NCI-H1436 treated with DMSO at 0.1 percent for 48 hours (cell line): ENCODE measurements around the gene TCF12.
"Not testable (repeated sequence)": the region's sequence is repeated elsewhere in the genome, so short reads cannot be mapped to it uniquely, and the experiment has no call there.

Source experiments
- DNase-seq: peaks from one replicate; lab custom pipeline; 2025; lab: John Stamatoyannopoulos, UW

The TCF12 gene

DNA sequence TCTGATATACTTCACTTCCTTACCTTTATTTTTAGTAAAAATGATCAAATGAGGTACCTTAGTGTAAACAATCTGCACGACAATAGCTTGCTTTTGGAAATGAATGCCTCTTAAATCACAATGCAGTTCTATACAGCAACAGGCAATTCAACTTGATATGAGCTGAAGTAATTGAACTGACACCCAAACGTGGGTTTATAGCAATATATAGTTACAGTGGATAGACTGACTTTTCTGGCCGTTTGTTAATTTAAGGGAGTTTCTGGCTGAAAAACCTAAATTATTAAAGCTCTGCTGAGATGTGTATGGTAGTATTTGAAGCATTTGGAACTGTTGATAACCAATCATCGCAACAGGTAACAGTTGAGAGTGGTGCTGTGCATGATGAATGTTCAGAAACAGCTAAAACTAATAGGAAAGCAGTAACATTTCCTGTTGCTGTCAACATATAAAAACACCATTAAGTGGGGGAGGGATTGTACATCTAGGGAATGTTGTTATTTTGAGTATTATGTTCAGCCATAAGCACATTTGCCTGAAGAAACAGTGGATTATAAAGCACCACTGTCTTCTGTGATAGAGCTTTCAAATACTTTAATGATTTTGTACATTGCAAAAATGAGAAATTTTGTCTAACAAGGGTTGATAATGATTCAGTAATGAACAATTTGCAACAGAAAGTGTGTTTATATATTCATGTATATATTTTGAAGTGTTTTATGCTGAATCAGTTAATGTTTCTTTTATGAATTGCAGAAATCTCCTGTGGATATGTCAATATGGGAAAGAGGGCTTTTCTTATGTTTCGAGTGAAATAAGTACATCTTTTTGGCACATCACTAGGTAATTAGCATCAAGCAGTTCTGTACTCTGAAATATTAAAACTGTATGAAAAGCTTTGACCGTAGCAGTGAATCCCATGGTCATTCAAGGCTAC is 176.1 kb downstream of the TCF12 start:
- no peak for DNase-seq

DNA sequence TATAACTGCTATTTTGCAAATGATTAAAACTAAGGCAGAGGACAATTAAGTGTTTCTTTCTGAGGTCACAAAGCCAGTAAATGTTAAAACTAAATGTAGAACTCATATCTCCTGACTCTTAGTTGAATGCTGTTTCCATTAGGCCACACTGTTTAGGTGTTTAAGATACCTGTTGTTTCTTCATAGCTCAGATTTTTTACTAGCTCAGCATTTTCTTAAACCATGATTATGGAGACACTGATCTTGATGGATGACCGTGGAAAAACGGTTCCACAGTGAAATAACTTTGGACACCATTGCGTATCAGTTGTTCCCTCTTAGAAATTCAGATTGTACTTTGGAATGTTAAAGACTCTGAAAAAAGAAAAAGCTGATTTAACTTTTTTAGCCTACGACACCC is 177.5 kb downstream of the TCF12 start:
- DNase-seq, result no peak

DNA sequence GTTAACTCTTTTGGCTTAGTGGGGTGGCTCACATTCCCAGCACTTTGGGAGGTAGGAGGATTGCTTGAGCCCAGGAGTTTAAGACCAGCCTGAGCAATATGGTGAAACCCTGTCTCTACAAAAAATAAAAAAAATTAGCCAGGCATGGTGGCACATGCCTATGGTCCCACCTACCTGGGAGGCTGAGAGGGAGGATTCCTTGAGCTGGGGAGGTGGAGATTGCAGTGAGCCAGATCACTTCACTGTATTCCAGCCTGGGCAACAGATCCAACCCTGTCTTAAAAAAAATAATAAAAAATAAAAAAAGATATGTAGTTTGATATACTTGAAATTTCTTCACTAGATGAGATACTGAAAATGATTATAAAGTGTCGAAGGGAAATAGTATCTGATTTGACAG is 178.8 kb downstream of the TCF12 start:
- DNase-seq, result no peak

- not testable (repeated sequence) for DNase-seq
These were observed 179.6 kb downstream of the TCF12 start for GRCh38 chr15:57097919-57098543.

- no peak for DNase-seq
These were observed 180.5 kb downstream of the TCF12 start for GRCh38 chr15:57098896-57099295.

- DNase-seq, result no peak
These were observed 181.7 kb downstream of the TCF12 start for GRCh38 chr15:57100136-57100539.

DNA sequence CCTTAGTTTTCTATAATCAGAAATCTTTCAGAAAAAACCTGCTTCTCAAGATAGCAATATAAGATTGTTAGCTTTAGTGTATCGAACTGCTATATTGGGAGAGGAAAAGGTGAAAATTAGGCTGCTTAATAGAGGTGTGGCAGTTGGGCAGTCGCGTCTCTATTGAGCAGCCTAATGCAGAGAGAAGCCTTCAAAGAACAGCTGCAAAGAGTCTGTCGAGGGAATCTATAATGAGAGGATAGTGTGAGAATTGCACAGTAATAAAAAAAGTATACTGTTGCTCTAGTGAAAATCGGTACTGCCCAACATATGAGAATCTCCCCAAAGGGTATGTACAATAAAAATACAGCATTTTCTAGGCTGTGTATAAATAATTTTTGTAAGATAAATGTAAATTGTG is 184.4 kb downstream of the TCF12 start:
- DNase-seq, result no peak

DNA sequence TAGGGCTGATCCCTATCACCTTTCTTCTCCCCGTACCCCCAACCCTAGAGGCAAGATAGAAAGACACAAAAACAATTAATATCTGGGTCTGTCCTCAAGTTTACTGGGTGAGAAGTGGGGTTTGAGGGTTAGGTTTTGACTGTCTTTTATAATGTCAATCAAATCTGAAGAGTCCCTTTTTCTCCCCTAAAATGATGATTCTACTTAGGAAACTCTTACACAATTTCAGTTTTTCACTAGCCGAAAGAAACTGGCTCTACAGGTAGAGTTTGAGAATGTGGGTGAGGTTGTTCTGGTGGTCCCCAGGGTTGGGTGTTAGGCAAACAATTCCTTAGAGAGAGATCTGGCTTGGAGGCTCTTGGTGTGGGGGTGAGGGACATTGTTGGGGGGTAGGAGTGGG is 189.9 kb downstream of the TCF12 start:
- no peak for DNase-seq

DNA sequence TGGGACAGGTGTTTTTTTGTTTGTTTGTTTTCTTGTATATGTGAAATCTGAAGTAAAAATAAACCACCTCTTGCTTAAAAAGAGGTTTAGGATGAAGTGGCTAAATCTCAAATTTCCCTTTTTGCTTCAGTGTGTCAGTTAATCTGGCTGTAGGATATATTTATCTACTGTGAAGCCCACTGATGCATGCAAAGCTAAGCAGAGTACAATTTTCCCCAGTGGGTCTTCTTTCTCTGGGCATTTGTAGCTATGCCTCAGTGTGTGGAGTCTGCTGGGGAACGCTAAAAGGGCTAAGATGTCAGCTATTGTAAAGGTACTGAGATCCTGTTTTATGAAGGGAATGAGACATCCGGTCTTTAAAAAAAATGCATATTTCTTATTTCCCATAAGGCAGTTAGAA is 190.6 kb downstream of the TCF12 start:
- DNase-seq, result no peak

GRCh38 chr15:57111002-57111401 is 192.6 kb downstream of the TCF12 start:
- DNase-seq, result no peak

- DNase-seq, result no peak
These were observed 193.7 kb downstream of the TCF12 start for GRCh38 chr15:57112178-57112577.

GRCh38 chr15:57114070-57114469 is 195.6 kb downstream of the TCF12 start:
- no peak for DNase-seq

DNA sequence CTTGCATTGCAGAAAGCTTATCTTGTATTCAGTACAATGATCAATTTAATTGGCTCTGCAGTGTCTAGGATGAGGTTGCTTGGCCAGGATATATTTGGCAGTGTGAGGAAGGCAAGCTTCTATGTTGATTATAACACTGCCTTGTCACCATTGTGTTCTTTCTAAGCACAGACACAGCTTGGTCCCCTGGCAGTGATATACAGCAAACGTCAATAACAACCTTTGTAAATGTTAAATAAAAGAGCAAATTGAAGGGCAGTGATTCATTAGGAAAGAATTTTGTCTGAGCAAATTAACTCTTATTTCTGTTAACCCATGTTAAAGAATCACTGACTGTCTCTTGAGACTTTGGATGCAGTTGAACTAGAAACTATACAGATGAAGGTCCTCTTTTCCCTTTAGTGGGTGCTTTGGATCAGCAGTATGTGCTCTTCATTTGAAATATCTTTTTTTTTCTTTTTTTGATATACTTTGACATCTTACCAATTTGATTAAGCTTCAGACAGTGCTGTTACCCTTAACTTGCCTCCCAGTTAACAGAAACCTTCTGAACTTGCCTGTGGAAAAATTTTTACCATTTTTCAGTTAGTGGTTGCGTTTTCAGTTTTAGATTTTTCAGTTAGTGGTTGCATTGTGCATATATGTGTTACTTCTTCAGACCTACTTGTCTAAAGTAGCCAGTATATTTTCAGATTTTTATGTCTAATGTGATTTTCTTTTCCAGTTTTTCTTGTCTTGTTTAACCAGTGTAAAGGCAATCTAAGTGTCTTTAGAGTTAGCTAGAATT is 199.8 kb downstream of the TCF12 start:
- no peak for DNase-seq

- DNase-seq, result no peak
These were observed 203.8 kb downstream of the TCF12 start for GRCh38 chr15:57122080-57122840.

DNA sequence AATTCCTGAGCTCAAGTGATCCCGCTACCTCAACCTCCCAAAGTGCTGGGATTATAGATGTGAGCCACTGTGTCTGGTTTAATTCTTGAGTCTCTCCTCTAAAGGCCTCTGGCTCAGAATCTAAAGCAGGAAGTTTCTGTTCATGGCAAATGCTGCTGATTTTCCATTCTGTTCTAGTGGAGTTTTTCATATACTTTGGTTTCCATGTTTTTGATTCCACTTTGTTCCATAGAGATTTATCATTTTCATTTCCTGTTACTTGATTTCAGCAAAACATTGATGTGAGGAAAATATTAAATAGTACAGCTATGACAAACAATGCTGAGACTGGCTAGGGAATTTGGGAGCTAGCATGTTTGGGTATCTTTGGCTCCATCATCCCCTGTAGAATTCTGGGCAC is 205.6 kb downstream of the TCF12 start:
- DNase-seq, result no peak

DNA sequence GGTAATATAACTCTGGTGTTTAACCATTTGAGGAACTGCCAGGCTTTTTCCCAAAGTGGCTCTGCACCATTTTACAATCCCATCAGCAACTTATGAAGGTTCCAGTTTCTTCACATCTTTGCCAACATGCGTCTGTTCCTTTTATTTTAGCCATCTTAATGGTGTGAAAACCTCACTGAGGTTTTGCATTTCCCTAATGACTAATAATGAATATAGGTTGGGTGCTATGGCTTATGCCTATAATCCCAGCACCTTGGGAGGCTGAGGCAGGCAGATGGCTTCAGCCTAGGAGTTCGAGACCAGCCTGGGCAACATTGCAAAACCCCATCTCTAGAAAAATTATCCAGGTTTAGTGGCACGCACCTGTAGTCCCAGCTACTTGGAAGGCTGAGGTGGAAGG is 210.6 kb downstream of the TCF12 start:
- DNase-seq, result no peak

GRCh38 chr15:57130956-57131355 is 212.5 kb downstream of the TCF12 start:
- DNase-seq, result no peak

DNA sequence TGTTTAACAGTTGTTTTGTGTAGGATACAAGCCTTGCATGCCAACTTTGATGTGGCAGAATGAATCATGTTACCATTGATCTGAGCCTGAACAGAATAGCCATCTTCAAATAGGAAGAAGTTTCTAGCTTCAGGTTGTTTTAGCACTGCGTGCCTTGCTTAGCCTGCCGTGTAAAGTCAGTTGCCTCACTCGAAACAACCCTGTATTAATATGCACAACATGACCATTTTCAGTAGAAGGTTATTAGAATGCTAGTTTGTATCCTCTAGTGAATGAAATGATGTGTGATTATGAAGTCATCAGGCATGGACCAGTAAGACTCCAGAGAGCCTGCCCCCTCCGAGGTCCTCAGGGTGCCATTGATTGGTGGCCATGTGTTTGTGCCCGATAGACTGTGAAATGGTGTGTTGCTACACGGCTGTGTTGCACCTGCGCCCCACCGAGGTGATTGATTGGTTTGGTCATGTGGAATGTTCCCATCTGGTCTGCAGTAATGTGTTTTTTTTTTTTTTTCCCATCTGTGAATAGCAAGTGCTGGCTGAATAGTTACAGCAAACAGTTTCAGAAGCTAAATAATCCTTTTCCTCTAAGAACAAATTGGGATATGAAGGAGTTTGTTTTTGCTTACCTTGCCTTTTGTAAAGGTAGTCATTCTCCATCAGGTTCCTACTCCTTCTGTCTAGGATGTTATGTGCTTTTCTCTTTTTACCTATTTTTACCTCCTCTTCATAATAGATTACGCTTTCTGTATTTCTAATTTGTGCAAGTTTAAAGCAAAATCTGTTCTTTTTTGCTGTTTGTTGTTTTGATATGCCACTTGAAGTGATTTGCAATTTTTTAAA is 214.9 kb downstream of the TCF12 start:
- DNase-seq, result peak; percentile 35

- no peak for DNase-seq
These were observed 215.7 kb downstream of the TCF12 start for GRCh38 chr15:57134071-57134605.

DNA sequence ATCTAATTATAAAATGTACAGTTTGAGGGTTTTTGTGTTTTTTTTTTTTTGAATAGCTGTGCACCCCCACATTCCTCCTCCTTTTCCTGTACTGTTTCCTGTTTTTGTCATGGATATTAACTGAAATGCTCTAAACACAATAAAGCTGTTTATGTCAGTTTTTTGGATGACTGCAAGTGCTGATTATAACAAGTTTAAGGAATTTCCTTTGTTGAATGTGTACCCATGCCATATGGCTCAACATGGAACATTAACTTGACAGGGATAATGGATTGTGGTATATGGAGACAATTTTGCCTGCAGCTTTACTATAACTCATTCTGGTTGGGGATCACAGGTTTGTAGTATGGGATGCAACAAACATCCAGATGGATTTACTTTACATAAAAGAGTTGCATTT is 216.4 kb downstream of the TCF12 start:
- no peak for DNase-seq

DNA sequence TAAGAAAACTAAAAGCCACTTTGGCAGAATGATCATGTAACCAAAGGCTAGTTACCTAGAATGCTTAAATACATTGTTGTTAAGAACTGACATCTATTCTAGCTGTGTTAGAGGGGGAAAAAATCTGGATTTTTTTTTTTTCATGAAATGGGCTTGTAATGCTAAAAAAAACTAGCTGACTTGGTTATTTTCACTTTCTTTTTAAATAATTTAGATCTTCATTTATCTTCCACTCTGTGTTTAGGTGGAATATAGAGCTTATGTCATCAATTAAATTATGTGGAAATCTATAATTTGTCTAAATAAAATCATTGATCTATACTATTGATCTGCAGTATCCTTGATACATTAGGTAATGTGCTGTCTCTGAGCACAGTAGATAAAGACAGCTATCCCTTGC is 217.4 kb downstream of the TCF12 start:
- no peak for DNase-seq
